Raji (cell line): ENCODE data around the gene ENAH.

ENCODE experiments used
- POLR2A ChIP-seq: IDR thresholded peaks from 2 replicates; pipeline ENCODE4 v1.6.1; 2011; ENCODE audit warnings: low read depth, low read length, control low read depth; ENCODE audit not compliant: insufficient read depth

ENAH gene

GRCh38 chr1:225598847-225599246 is 54.1 kb downstream of the ENAH start:
- TF ChIP-seq POLR2A, result no peak

- TF ChIP-seq POLR2A, result no peak
These were observed 54.9 kb downstream of the ENAH start for GRCh38 chr1:225597926-225598575.

GRCh38 chr1:225596736-225597135 is 56.2 kb downstream of the ENAH start:
- TF ChIP-seq POLR2A, result no peak

GRCh38 chr1:225595974-225596551 is 56.9 kb downstream of the ENAH start:
- TF ChIP-seq POLR2A, result no peak

- TF ChIP-seq POLR2A, result no peak
These were observed 57.5 kb downstream of the ENAH start for GRCh38 chr1:225595452-225595851.

- no peak for TF ChIP-seq POLR2A
These were observed 59.5 kb downstream of the ENAH start for GRCh38 chr1:225593414-225593813.

- no peak for TF ChIP-seq POLR2A
These were observed 60.4 kb downstream of the ENAH start for GRCh38 chr1:225592362-225593025.

- TF ChIP-seq POLR2A, result no peak
These were observed 65.6 kb downstream of the ENAH start for GRCh38 chr1:225587310-225587709.

GRCh38 chr1:225581186-225581585 is 71.7 kb downstream of the ENAH start:
- no peak for TF ChIP-seq POLR2A

GRCh38 chr1:225580238-225581099 is 72.5 kb downstream of the ENAH start:
- no peak for TF ChIP-seq POLR2A

- no peak for TF ChIP-seq POLR2A
These were observed 74.5 kb downstream of the ENAH start for GRCh38 chr1:225578251-225578977.

- no peak for TF ChIP-seq POLR2A
These were observed 75.7 kb downstream of the ENAH start for GRCh38 chr1:225577241-225577640.

- TF ChIP-seq POLR2A, result no peak
These were observed 79.7 kb downstream of the ENAH start for GRCh38 chr1:225573216-225573615.

- no peak for TF ChIP-seq POLR2A
These were observed 80.5 kb downstream of the ENAH start for GRCh38 chr1:225572422-225572821.

- TF ChIP-seq POLR2A, result no peak
These were observed 85.1 kb downstream of the ENAH start for GRCh38 chr1:225567789-225568188.
